Occipital lobe (tissue), 2 donors: ENCODE data around the gene CROCC. TPM values are rescaled to one million over a fixed set of nuclear protein-coding genes. Genes with fewer than 3 reads are reported as not detected.
A peak's percentile ranks its signal among the peaks of the same experiment; 100 is the strongest.
"Not testable (repeated sequence)": the region's sequence is repeated elsewhere in the genome, so short reads cannot be mapped to it uniquely, and the experiment has no call there.

Source experiments
- DNase-seq: peaks from one replicate; lab custom pipeline; 2025; lab: John Stamatoyannopoulos, UW
- total RNA-seq: library from RNA; depleted of rRNA; stranded (reverse); fragments of >200 nt; gene quantifications from one replicate; pipeline ENCODE4 v1.2.3, GENCODE V29; 2014

CROCC gene
- total RNA-seq, 1 donor from 2014 or later, result 19.5 TPM

- no peak for DNase-seq
These were observed 16.9 kb downstream of the CROCC start for GRCh38 chr1:16938351-16939321.

- DNase-seq, result not testable (repeated sequence)
These were observed 17.9 kb downstream of the CROCC start for GRCh38 chr1:16939386-16940180.

- DNase-seq, result no peak
These were observed 22.3 kb downstream of the CROCC start for GRCh38 chr1:16944038-16944437.

GRCh38 chr1:16945512-16945911, 23.8 kb downstream of the CROCC start:
- not testable (repeated sequence) for DNase-seq

- DNase-seq, result not testable (repeated sequence)
These were observed 24.5 kb downstream of the CROCC start for GRCh38 chr1:16946185-16946584.

GRCh38 chr1:16946646-16947045, 24.9 kb downstream of the CROCC start:
- DNase-seq, result no peak

- not testable (repeated sequence) for DNase-seq
These were observed 26.7 kb downstream of the CROCC start for GRCh38 chr1:16948282-16948891.

GRCh38 chr1:16949026-16949425, 27.3 kb downstream of the CROCC start:
- DNase-seq, result not testable (repeated sequence)

- not testable (repeated sequence) for DNase-seq
These were observed 30.6 kb downstream of the CROCC start for GRCh38 chr1:16952376-16952775.

GRCh38 chr1:16954579-16954978, 32.8 kb downstream of the CROCC start:
- DNase-seq, result no peak

- no peak for DNase-seq
These were observed 33.5 kb downstream of the CROCC start for GRCh38 chr1:16955186-16955585.

- no peak for DNase-seq
These were observed 35.0 kb downstream of the CROCC start for GRCh38 chr1:16956775-16957174.

GRCh38 chr1:16957731-16958130, 36.0 kb downstream of the CROCC start:
- DNase-seq, result no peak

GRCh38 chr1:16958475-16958874, 36.7 kb downstream of the CROCC start:
- no peak for DNase-seq

GRCh38 chr1:16960560-16961296, 39.0 kb downstream of the CROCC start:
- DNase-seq, result peak; percentile 39

- DNase-seq, result no peak
These were observed 39.8 kb downstream of the CROCC start for GRCh38 chr1:16961297-16962133.

GRCh38 chr1:16964169-16964568, 42.4 kb downstream of the CROCC start:
- not testable (repeated sequence) for DNase-seq

GRCh38 chr1:16965486-16966067, 43.8 kb downstream of the CROCC start:
- no peak for DNase-seq

GRCh38 chr1:16966282-16966681, 44.6 kb downstream of the CROCC start:
- DNase-seq, result no peak

- DNase-seq, result no peak
These were observed 45.4 kb downstream of the CROCC start for GRCh38 chr1:16967095-16967575.
